ENCODE data around the gene PIGR. TPM values are rescaled to one million over a fixed set of nuclear protein-coding genes. Genes with fewer than 3 reads are reported as not detected.

The PIGR gene
- total RNA-seq, 1 donor from 2014 or later = not detected

DNA sequence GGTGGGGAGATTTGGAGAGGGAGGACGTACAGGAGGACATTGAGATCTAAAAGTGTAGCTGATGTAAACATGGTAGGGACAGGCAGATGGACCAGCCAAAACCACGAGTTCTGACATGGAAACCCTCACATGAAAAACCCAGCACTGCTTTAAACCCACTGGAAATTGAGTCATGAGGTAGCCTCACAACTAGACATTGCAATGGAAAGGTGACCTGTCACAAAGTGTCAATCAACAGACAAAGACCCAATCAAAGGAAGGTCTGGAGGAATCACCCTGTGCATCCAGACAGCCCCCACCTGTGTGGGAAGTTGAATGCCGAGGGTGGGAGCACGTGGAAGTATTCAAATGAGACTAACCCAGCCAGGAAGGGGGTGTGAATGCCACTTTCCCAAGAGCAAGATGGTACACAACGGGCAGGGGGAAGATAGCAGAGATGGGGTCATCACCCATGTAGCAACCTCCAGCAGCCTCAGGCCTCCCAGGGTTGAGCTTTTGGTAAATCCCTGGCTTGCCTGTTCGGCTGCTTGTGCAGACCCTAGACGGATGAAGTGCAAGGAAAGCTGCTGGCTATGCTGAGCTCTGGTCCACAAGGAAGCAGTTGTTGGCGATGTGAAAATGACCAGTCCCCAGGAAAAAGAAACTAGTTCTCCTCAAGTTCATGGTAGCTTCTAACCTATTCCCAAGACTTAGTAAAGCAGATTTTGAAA is 30.1 kb downstream of the PIGR start:
- DNase-seq (no peak), ATAC-seq (no peak)
- intact Hi-C loops (cut with micrococcal nuclease) = no loop called here

GRCh38 chr1:206915030-206915735 is 31.1 kb downstream of the PIGR start:
- no peak for ATAC-seq
- intact Hi-C loops (cut with micrococcal nuclease) = no loop called here
- no peak for DNase-seq

DNA sequence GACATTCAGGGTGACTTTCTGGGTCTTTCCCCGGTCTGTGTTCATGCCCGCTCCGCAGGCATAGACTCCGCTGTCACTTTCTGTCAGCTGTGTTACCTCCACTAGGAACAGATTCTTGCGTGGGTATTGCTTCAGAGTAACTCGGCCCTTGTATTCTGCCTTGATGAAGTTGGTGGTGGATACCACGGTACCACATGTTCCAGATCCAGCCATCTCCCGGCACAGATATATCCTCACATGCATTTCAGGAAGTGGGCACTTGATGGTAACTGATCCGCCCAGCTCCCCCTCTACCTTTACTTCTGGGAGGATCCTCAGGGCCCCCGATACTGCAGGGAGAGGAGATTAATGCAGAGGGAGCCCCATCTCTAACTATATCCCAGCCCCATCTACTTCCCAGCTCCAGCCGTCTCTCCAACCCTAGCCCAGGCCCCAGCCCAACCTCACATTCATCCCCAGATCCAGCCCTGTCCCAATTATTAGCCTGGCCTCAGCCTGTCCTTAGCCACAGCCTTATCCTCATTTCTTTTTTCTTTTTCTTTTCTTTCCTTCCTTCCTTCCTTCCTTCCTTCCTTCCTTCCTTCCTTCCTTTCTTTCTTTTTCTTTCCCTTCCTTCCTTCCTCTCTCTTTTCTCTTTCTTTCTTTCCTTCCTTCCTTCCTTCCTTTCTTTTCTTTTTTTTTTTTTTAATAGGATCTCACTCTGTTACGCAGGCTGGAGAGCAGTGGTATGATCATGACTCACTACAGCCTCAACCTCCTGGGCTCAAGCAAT is 32.3 kb downstream of the PIGR start:
- DNase-seq (no peak), ATAC-seq (no peak)
- intact Hi-C loops (cut with micrococcal nuclease) = loop anchor here (5.0 kb wide), 2 partner anchors 187 to 282 kb away; no protein-coding TSS in a partner anchor

DNA sequence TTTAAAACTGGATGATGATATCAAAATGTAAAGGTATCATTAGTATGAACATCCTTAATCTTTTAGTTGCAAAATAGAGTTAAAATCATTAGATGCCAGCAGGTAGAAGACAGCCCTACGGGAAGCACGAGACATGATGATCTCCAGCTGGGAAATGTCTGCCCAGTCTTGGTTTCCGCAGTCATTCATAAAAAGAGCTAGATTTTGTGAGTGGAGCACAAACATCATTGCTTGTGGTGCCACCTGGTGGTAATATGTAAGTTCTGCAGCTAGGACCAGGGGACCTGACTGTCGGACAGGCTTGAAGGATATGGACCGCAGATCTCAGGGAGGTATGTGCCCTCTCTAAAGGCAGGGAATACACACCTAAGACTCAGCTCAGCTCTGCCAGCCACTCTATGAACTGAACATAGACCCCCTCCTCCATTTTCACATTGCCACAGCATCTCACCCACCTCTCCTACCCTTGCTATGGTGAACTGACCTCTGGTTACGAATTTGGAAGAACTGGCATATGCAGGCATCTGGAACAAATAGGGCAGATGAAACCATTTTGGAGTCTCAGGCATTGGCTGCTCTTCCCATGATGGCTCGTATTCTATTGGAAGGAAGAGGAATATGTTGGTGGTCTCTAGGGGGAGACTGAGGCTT is 33.7 kb downstream of the PIGR start:
- DNase-seq (peak; percentile 41), ATAC-seq (peak; percentile 55)
- intact Hi-C loops (cut with micrococcal nuclease) = loop anchor here (5.0 kb wide), 2 partner anchors 185 to 280 kb away; no protein-coding TSS in a partner anchor

GRCh38 chr1:206911064-206911663 is 35.1 kb downstream of the PIGR start:
- DNase-seq = no peak
- intact Hi-C loops (cut with micrococcal nuclease) = loop anchor here (5.0 kb wide), 2 partner anchors 184 to 279 kb away; no protein-coding TSS in a partner anchor
- peak; percentile 44 for ATAC-seq

- intact Hi-C loops (cut with micrococcal nuclease) = loop anchor here (5.0 kb wide), 2 partner anchors 183 to 278 kb away; no protein-coding TSS in a partner anchor
- no peak for DNase-seq
- peak; percentile 39 for ATAC-seq
Measured at GRCh38 chr1:206909883-206910318, 36.4 kb downstream of the PIGR start.

GRCh38 chr1:206909161-206909882 is 36.9 kb downstream of the PIGR start:
- ATAC-seq = peak; percentile 80
- intact Hi-C loops (cut with micrococcal nuclease) = no loop called here
- DNase-seq = peak; percentile 73

GRCh38 chr1:206908038-206908437 is 38.2 kb downstream of the PIGR start:
- ATAC-seq = no peak
- intact Hi-C loops (cut with micrococcal nuclease) = no loop called here
- no peak for DNase-seq

GRCh38 chr1:206907304-206907991 is 38.8 kb downstream of the PIGR start:
- DNase-seq (peak; percentile 35), ATAC-seq (no peak)
- intact Hi-C loops (cut with micrococcal nuclease) = no loop called here

DNA sequence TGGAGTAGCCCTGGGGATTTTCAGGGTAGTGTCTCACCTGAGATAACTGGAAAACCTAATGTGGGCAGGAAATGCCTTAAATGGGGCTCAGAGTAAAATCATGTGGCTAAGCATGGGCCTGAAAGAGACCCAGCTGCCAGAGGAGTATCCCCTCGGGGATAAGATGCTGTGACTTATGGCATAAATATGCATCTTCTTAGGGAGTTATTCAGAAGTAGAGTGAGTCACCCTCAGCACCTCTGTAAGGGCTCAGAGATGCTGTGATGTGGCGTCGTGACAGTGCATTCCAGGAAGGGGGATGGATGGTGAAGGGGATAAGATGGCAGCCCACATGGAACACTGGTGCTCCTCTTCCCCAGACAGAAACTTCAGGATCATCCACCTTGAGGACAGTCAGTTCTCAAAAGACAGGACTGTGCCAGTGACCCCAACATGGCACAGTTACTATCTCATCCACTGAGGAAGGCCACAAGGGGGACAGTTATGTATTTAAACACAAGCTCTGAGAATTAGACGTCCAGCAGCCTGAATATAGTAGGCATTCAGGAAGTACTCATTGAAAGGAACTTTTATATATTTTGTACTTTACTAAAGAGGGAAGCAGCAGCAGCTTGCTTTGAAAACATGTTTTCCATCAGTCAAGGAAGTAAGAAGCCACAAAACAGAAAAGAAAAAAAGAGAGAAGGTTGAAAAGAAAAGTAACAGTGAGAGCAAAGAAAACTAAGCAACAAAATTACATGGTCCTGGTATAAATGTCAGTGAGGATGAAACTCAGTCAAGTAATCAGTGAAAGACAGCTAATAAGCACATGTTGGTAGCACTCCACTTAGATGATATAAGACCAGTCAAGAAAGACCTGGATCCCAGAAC is 40.7 kb downstream of the PIGR start:
- intact Hi-C loops (cut with micrococcal nuclease) = no loop called here
- no peak for ATAC-seq

DNA sequence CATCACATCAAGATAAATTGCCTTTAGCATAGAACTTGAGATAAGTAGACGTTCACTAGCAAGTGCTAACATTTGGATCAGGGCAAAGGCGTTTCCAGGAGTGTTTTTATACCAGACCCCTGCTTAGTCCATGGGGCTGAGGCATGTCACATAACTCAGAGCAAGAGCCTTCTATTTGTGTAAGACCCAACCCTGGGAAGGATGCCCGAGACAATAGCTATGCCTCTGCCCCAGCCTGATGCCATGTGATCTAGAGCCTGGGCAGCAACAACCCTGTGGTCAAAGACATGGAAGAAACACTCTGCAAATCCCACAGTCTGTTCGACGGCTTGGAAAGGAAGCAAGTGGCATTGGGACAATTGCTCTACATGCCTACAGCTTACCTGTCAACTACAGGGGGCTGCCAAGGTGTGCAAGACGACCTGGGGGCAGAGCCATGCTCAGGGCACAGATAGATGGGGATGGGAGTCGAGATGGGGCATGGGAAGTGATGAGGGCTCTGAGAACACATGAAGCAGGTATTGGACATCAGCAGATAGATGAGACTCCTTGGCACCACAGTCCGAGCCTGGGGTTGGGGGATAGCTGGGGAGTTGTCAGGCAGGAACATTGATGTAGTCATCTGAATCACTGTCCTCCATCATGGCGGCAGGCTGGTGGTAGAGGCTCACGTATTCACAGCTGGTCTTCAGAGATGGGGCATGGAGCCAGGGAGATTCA is 41.7 kb downstream of the PIGR start:
- ATAC-seq (peak; percentile 77), DNase-seq (no peak)
- intact Hi-C loops (cut with micrococcal nuclease) = no loop called here

More for the DNA sequence above, 40.7 kb downstream of the PIGR start:
- no peak for DNase-seq

- intact Hi-C loops (cut with micrococcal nuclease) = no loop called here
- ATAC-seq (peak; percentile 80), DNase-seq (no peak)
Measured at GRCh38 chr1:206903687-206904086, 42.6 kb downstream of the PIGR start.

- ATAC-seq (no peak), DNase-seq (no peak)
- intact Hi-C loops (cut with micrococcal nuclease) = no loop called here
Measured at GRCh38 chr1:206902702-206903101, 43.6 kb downstream of the PIGR start.

DNA sequence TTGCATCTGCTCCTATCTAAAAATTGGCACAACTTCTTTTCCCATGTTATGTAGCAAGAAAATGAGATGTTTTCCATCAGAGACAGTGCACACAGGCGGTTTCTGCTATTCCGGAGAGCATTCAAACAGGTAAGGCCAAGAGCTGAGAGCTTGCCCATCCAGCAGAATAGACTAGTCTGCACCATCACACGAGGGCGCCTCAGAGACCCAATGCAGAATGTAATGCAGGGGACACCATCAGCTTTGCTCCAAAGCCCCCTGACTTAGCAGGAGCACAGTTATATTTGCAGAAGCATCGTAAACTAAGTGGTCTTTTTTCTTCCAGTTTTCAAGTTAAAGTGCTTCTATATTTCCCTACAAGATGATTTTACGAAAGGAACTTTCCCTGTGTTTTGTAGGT is 44.3 kb downstream of the PIGR start:
- no peak for DNase-seq
- intact Hi-C loops (cut with micrococcal nuclease) = no loop called here

DNA sequence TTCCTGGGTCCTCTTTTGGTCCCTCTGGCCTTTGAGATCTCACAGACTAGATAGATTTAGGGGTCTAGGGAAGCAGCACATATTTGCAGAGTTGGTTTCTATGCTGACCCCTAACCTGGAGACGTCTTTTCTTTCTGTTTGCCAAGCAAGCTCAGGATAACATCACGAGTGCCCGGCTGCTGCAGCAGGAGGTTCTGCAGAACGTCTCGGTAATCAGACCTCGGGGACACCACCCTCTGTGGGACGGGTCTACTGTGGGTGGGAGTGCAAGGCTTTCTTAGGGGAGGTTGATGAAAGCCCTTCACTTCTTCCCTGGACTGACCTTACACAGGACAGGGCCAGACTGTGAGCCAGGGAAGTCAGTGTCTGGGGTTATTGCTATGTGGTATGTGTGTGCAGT is 46.1 kb downstream of the PIGR start:
- ATAC-seq = no peak
- intact Hi-C loops (cut with micrococcal nuclease) = no loop called here
- DNase-seq = no peak

More for the DNA sequence above, 44.3 kb downstream of the PIGR start:
- ATAC-seq = no peak

GRCh38 chr1:206899717-206900116 is 46.5 kb downstream of the PIGR start:
- ATAC-seq = no peak
- intact Hi-C loops (cut with micrococcal nuclease) = no loop called here

More at GRCh38 chr1:206899717-206900116, 46.5 kb downstream of the PIGR start:
- DNase-seq = no peak
